GM18502 (cell line): Measurements from ENCODE around the gene GSTT2.
"Not testable (repeated sequence)": the region's sequence is repeated elsewhere in the genome, so short reads cannot be mapped to it uniquely, and the experiment has no call there.

Experiments
- ATAC-seq: cut with Tn5 transposase; IDR thresholded peaks from one replicate; pipeline ENCODE4 v1.9.1; 2021; ENCODE audit warnings: mild to moderate bottlenecking; ENCODE audit not compliant: unreplicated experiment, poor library complexity

GSTT2 gene

DNA sequence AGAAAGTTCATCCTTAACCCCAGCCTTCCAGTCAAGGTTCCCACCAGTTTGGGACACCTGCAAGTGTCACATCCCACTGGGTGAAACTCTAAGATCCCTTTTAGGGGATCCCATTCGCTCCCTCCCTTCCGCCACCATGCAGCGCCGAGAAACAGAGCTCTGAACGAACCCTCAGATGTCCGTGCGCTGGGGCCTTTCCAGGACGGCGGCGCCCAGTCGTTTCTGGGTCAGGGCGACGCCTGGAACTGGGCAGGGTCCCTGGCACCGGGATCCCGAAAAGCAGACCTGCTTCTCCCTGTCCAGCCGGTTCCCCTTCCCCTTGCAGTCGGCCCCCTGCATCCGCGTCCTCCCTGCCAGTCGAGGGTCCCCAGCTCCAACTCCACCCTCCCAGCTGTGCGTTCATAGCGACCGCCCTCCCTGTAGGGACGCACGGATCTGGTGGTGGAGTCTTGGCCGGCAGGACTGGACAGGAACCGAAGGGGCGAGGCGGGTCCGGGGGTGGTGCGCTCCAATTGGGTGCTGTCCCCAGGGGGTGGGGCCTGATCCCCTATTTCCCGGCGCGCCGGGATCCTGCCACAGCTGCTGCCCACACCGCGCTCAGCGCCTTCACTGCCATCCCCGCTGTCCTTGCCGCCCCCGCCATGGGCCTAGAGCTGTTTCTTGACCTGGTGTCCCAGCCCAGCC is at the start of gene GSTT2:
Gene GSTT2, plus strand, starts transcription at position 578 of the 684 bp plus-strand sequence.
- not testable (repeated sequence) for ATAC-seq

DNA sequence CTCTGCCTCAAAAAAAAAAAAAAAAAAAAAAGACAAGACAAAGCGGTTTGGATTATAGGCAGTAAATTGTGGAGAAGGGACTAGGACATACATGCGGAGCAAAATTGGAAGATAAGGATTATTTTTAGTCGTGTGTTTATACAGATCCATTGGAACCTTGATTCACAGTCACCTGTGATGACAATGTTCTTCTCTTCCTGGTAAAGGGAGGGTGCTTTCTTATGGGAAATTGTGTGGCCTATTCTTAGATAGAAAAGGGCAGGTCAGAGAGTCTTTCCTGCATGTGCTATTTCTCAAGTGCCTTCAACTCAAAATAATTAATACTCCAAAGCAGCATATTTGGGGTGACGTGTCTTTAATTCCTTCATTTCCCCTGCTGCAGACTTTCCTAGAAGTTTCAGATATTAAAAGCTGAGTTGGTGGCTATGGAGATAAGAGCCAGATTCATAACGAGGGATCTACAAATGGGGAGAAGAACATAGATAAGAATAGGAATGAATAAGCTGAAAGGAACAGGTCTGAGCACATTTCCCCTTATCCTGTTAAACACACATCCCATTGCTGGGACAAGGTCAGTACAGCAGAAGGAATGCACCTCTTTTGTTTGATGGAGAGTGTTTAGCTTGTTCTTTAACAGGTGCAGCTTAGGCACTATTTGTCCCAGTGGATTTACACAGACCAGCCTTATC is 41.5 kb upstream of the GSTT2 start:
- no peak for ATAC-seq

DNA sequence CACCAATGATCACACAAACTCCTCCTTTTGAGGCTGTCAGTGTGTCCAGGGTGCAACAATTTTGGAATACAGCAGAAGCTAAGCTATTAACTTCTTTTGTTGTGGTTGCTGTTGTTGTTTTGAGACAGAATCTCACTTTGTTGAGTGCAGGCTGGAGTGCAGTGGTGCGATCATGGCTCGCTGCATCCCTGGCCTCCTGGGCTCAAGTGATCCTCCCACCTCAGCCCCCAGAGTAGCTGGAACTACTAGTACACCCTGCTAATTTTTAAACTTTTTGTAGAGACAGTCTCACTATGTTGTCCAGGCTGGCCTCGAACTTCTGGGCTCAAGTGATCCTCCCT is 40.9 kb upstream of the GSTT2 start:
- no peak for ATAC-seq

DNA sequence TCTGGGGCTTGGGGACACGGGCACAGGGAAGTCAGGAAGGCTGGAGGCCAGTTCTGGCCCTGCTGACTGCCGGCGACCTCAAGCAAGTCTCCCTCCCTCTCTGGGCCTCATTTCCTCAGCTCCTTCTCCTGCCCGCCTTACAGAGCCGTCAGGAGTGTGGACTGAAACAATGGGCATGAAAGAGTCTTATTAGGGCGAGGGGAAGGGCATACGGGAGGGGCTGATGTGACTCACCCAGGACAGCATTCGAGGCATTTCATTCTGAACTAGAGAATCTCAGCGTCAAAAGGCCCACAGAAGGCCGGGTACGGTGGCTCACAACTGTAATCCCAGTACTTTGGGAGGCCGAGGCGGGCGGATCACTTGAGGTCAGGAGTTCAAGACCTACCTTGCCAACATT is 39.8 kb upstream of the GSTT2 start:
- not testable (repeated sequence) for ATAC-seq

DNA sequence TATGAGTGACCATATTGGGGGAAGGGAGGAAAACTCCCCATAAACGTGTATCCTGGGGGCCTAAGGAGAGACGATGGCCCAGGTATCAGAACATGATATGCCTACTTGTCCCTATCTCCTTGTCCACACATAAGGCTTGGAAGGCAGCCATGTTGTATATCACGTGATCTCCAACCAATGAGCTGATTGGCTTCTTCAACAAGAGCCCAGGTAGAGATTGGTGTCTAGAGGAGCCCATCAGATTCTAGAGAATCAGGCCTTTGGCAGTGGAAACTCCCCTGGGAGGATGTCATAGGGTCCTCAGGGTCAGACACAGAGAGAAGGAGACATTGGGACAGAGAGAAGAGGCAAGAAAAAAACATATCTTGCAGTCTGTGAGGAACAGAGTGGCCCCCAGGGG is 32.5 kb upstream of the GSTT2 start:
- not testable (repeated sequence) for ATAC-seq

DNA sequence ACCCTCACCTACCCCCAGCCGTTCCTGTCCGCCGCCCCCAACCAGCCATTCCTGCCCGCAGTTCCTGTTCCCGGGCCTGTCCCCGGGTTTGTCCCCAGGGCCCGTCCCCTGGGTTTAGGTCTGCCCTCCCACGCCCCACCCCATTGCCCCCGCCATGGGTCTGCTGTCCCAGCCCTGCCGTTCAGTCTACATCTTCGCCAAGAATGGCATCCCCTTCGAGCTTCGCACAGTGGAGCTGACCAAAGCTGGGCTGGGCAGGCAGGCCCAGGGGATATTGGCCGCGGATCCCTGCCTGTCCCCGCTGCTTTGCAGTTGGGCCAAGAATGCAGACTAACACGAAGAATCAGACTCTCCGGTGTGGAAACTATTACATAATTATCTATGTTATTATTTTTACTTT is 30.2 kb upstream of the GSTT2 start:
- ATAC-seq = not testable (repeated sequence)

DNA sequence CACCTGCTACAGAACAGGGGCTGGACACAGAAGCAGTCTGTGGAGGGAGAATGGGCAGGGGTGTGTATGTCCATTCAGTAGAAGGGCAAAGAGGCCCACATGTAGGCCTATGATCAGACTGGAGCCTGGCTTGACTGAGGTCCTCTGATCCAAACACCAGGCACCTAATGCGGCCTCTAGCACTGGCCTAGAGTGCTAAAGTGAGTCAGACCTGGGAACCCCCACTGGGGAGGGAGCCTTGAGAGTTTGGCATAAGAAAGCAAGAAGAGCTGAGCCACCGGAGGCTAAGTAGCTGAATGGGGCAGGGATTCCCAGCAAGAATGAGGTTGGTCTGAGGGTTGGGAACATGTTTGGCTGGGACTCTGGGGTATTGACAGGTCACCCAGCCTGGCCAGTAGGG is 28.6 kb upstream of the GSTT2 start:
- not testable (repeated sequence) for ATAC-seq

DNA sequence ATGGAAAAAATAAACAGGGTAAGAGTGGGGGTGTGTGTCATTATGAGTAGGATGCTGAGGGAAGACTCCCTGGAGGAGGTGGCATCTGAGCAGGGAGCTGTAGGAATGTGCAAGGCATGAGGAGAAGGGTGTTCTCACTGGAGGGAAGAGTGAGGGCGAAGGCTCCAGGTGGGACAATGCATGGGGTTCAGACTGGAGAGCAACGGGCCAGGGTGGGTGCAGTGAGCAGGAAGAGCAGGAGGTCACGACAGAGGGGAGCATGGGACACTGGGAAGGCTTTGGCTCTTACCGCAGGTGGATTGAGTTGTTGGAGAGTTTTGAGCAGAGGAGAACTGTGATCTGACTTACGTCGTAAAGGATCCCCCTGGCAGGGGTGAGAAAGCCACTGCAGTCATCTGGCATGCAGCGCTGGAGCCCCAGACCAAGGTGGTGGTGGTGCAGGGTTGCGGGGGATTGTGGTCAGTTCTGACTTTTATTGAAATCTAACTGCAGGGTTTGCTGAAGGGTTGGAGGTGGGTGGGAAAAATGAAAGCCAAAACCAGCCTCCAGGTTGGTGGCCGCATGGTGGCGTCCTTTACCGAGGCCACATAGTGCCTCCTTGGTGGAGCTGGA is 27.0 kb upstream of the GSTT2 start:
- not testable (repeated sequence) for ATAC-seq

DNA sequence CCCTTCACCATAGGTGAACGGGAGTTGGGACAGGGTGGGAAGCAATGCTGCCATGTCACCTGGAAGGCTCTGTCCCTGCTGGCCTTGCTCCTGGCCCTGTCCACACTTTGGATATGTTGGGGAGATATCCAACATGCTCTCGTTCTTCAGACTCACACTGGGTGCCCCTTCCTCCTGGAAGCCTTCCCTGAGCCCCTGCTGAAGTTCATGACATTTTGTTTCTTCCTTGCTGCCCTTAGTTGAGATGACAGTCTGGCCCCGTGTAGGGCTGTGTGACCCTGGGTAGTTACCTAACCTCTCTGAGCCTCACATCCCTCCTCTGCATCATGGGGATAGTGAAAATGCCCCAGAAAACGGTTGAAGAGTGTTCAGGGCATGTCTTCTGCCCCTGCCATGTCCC is 26.4 kb upstream of the GSTT2 start:
- not testable (repeated sequence) for ATAC-seq

DNA sequence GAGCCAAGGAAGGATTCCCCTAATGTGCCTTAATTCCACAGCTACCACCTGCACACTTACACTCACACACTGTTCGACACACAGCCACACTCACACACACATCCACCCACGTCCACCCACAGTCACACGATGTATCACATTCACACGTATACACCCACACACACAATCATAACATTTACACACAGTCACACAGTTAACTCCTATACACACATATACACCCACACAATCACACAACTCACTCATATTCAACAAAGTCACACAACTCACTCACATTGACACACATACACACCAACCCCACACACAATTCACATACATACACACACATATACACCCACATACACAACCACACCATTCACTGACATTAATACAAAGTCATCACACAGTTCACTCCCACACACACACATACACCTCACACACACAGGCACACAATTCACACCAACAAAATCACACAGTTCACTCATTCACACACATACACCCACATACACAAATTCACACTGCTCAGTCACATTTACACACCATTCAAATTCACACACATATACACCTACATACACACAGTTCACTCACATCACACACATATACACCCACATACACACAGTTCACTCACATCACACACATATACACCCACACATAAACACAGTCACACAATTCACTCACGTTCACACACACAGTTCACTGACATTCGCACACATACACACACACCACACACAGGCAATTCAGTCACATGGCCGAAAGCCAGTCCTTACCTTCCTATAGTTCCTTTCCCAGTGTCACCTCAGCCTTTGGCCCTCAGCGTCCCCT is 25.5 kb upstream of the GSTT2 start:
- ATAC-seq = not testable (repeated sequence)

DNA sequence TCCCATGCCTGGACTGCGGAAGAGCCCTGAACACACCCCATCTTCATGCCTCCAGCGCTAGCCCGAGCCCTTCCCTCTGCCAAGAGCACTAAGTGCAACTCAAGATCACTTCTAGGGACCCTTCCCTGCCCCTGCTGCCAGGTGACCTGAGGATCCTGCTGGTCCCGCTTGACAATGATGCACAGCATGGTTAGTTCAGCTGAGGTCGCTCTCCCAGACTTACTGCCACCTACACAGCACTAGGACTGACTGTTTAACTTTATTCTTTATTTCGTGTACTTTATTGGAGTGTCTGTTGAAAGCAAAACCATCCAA is 25.0 kb upstream of the GSTT2 start:
- ATAC-seq = not testable (repeated sequence)

DNA sequence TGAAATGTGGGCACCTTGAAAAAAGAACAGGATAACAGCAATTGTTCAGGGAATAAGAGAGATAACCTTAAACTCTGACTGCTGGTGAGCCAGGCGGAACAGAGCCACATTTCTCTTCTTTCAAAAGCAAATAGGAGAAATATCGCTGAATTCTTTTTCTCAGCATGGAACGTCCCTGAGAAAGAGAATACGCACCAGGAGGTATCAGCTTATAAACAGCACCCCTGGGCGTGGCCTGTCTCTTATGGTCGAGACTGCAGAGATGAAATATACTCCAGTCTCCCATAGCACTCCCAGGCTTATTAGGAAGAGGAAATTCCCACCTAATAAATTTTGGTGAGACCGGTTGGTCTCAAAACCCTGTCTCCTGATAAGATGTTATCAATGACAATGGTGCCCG is 24.0 kb upstream of the GSTT2 start:
- not testable (repeated sequence) for ATAC-seq

DNA sequence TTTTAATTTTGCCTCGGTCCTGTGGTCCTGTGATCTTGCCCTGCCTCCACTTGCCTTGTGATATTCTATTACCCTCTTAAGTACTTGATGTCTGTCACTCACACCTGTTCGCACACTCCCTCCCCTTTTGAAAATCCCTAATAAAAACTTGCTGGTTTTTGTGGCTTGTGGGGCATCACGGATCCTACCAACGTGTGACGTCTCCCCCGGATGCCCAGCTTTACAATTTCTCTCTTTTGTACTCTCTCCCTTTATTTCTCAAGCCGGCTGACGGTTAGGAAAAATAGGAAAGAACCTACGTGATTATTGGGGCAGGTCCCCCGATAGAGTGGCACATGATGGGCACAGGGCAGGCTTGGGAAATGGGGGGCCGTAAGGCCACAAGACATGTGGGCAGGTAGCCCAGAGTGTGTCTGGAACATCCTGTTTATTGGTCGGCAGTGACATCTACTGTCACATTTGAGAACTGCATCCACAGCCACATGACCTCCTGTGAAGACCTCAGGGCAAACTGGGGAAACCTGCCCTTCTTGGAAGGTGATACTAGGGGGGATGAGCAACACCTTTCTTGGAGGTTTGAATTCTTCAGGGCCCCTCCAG is 23.5 kb upstream of the GSTT2 start:
- ATAC-seq = not testable (repeated sequence)

DNA sequence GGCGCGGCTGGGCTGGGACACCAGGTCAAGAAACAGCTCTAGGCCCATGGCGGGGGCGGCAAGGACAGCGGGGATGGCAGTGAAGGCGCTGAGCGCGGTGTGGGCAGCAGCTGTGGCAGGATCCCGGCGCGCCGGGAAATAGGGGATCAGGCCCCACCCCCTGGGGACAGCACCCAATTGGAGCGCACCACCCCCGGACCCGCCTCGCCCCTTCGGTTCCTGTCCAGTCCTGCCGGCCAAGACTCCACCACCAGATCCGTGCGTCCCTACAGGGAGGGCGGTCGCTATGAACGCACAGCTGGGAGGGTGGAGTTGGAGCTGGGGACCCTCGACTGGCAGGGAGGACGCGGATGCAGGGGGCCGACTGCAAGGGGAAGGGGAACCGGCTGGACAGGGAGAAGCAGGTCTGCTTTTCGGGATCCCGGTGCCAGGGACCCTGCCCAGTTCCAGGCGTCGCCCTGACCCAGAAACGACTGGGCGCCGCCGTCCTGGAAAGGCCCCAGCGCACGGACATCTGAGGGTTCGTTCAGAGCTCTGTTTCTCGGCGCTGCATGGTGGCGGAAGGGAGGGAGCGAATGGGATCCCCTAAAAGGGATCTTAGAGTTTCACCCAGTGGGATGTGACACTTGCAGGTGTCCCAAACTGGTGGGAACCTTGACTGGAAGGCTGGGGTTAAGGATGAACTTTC is 18.7 kb upstream of the GSTT2 start, which contains the start of gene GSTT2B:
Gene GSTT2B, minus strand, starts transcription at position 112 of the 688 bp plus-strand sequence. Its CDS starts 64 bp downstream, at position 48.
- ATAC-seq = not testable (repeated sequence)

DNA sequence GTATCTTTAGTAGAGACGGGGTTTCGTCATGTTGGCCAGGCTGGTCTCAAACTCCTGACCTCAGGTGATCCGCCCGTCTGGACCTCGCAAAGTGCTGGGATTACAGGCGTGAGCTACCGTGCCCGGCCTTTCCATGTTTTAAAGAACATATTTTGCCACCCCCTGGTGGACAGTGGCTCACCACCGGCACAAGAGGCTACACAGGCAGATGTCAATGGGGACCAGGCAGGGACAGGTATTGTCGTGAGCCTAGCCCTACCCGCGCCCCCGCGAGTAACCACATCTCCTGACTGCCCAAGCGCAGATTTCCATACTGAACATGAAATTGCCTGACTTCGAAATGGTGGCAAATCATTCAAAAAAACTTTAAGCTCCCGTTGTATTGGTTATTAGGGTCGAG is 13.8 kb upstream of the GSTT2 start:
- ATAC-seq = peak; percentile 35

DNA sequence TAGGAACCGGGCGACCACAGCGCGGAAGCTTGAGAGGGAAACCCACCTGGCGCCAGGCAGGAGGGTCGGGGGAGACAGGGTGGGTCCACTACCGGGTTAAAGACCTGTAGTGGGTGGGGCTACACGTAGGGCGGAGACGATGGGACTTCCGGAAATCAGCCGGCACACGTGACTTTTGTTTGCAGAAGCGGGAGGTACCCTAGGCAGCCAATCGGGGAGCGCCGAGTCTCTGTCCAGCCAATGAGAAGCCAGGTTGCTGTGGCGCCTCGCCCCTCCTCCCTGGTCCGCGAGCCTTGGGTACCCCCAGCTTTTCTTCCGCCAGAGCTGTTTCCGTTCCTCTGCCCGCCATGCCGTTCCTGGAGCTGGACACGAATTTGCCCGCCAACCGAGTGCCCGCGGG is 13.4 kb upstream of the GSTT2 start, which contains the start of gene DDTL:
Gene DDTL, plus strand, starts transcription at position 321 of the 400 bp plus-strand sequence. Its CDS starts 27 bp downstream, at position 348.
- ATAC-seq = peak; percentile 88

DNA sequence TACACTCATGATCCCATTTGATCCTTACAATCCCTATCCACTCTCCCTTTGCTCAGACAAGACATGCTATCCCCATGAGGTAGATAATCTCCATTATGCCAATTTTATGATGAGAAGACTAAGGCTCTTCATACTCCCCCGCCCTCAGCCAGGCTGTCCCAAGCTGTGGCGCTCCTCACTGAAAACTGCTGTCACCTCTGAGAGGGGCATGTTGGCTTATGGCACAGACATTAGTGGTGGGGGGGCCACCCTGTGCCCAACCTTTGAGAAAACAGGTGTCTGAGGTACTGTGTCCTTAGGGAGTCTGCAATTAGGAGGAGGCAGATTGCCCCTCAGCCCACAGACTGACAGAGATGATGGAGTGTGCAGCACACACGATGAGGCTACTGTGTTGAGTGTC is 10.9 kb upstream of the GSTT2 start:
- ATAC-seq = no peak

DNA sequence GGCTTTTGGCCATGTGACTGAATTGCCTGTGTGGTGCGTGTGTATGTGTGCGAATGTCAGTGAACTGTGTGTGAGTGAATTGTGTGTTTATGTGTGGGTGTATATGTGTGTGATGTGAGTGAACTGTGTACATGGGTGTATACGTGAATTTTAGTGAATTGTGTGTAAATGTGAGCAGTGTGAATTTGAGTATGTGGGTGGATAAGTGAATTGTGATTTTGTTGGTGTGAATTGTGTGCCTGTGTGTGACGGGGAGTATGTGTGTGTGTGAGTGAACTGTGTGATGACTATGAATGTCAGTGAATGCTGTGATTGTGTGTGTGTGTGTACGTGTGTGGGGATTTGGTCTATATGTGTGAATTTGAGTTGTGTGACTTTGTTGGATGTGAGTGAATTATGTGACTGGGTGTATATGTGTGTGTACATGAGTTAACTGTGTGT is 9.7 kb upstream of the GSTT2 start:
- no peak for ATAC-seq

DNA sequence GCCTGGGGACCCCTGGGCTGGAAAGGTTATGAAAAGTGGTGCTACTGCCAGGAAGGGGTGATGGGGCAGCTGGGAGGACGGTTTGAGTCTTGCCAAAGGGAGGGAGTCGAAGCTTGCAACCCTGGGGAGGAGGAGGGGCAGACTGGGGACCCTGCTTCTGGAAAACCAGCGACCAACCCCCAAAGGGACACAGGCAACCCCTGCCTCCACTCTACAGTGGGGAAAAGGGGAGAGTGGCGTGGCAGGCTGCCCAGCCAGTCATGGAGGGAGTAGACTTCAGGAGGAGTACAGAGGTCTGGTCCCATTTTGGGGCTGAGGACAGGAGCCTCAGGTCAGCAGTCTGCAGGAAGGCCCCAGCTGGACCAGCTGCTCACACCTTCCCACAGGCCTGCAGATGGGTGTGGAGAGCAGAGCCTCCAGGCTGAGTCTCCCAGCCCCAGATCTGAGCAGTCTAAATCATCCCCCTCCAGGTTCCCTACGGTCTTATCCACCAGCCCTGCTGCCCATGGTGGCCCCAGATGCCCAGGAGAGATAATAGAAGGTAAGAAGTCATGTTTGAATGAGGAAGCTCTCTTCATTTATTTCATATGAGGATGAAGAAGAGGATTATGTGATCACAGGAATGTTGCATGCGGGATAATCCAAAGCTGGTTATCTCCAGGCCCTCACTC is 9.0 kb upstream of the GSTT2 start:
- ATAC-seq = no peak
